ENCODE results near the gene TYSND1. TPM values are rescaled to one million over a fixed set of nuclear protein-coding genes. Genes with fewer than 3 reads are reported as not detected.

The TYSND1 gene
- total RNA-seq, 4 donors from 2014 or later: 6.9 to 13.4 (median 11.4) TPM

DNA sequence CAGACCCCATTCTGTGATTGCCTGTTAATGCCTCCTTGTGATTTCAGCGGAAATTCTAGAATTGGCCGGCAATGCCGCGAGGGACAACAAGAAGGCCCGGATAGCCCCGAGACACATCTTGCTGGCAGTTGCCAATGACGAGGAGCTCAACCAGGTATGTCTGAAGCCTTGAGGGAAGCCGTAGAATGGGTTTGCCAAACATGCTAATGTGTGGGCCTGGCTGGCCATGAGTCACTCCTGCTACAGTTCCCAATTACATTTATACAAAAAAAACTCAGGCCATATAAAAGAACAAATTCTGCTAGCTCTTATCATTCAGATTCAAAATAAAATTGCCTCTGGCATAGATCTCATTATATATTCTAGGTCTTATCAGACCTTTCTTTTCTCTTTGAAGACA lies 56.5 kb downstream of the TYSND1 start:
- Histone ChIP-seq H3K4me3 (no peak overlapping the region), H3K27me3 (no peaks in the 10 kb centered on the region), H3K36me3 (peaks cover 0 to 42% of the 10 kb centered on the region in 2 donors), H3K4me1 (no peaks in the 10 kb centered on the region), H3K27ac (no peak overlapping the region), H3K9me3 (no peaks in the 10 kb centered on the region)
- ATAC-seq: no peak
- 96 to 97% methylated on average over 4 to 8 of the region's 8 CpGs for WGBS, 2 donors (ENCODE audit: low coverage in 1 of 2)
- TF ChIP-seq CTCF (IDR thresholded peaks at IDR 0.05): no peak
- TF ChIP-seq POLR2A (IDR thresholded peaks at IDR 0.05): no peak
- TF ChIP-seq EP300 (IDR thresholded peaks at IDR 0.05): no peak
- TF ChIP-seq POLR2AphosphoS5 (IDR thresholded peaks at IDR 0.05): no peak

DNA sequence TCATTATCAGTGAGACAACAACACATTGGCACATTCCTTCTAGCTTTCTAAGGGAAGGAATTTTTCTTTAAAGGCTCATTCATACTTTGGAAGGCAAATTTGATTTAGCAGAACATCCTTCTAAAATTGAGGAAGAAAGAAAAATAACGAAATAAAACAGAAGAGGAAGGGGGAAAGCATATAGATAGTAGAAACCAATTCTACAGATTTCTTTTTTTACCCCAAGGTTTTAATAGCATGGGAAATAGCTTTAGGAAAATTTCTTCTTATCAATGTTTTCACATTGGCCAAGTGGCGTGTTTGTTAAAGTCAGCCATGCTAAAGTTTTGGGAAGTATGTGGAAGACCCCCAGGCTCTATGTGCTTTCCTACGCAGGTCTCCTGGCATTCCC lies 58.2 kb downstream of the TYSND1 start:
- 85 to 100% methylated on average over 2 to 3 of the region's 3 CpGs for WGBS, 2 donors (ENCODE audit: low coverage in 1 of 2)

More for the DNA sequence above, 58.2 kb downstream of the TYSND1 start:
- H3K36me3 ChIP-seq: peaks cover 0 to 28% of the 10 kb centered on the region in 2 donors
- H3K27me3 ChIP-seq: no peaks in the 10 kb centered on the region
- ATAC-seq: no peak
- H3K4me3 ChIP-seq: no peak overlapping the region
- no peaks in the 10 kb centered on the region for H3K4me1 ChIP-seq
- no peak overlapping the region for H3K27ac ChIP-seq
- no peak for TF ChIP-seq EP300 (IDR thresholded peaks at IDR 0.05)
- TF ChIP-seq CTCF (IDR thresholded peaks at IDR 0.05): no peak
- TF ChIP-seq POLR2A (IDR thresholded peaks at IDR 0.05): no peak
- TF ChIP-seq POLR2AphosphoS5 (IDR thresholded peaks at IDR 0.05): no peak
- H3K9me3 ChIP-seq: no peaks in the 10 kb centered on the region

Other genes with a start within 250 kb of the TYSND1 start
- 10 to 100 TPM in 3 of 4 donors, 1 to 10 TPM in 1; 8.2 to 22.9 (median 13.7) TPM for gene MACROH2A2, start 93.9 kb downstream of the TYSND1 start, total RNA-seq
- 10 to 100 TPM; 11.8 to 23.3 (median 16.9) TPM for gene AIFM2, start 13.9 kb downstream of the TYSND1 start, total RNA-seq
- 100 to 1,000 TPM in 1 of 4 donors, 10 to 100 TPM in 3; 86.0 to 122 (median 92.6) TPM for gene SAR1A, start 23.8 kb upstream of the TYSND1 start, total RNA-seq
- 10 to 100 TPM; 45.0 to 91.4 (median 78.6) TPM for gene PPA1, start 86.7 kb upstream of the TYSND1 start, total RNA-seq
- gene NPFFR1, start 137.3 kb upstream of the TYSND1 start, total RNA-seq: under 1 TPM in 3 of 4 donors, not detected in 1; under 0.01 to 0.04 (median under 0.01) TPM
- gene LRRC20, start 235.9 kb upstream of the TYSND1 start, total RNA-seq: 10 to 100 TPM in 2 of 4 donors, 1 to 10 TPM in 2; 7.5 to 18.8 (median 10.1) TPM